ELR (cell line): ENCODE results near the gene IFNA5.

ENCODE experiments used
- DNase-seq: peaks from one replicate; pipeline ENCODE4 v3.0.0-alpha.2; 2015; ENCODE audit warnings: low read depth

IFNA5 gene

GRCh38 chr9:21305213-21305612, at the start of gene IFNA5:
Gene IFNA5, minus strand, starts transcription at chr9:21305313. Its CDS starts 57 bp downstream, at chr9:21305256.
- DNase-seq: no peak

DNA sequence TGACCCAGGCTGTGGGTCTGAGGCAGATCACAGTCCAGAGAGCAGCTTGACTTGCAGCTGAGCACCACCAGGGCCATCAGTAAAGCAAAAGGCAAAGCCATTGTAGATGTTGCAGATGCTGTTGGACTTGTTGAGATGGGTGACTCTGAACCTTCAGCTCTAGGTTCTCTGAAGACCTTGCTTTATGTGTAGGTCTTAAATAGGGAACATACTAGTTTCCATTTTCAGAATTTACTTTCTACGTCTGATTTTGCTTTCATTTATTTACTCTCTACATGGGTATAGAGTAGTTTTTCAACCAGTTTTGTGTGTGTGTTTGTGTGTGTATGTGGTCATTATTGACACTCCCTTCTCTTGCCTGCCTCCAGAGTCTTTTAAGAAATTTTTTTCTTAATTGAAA, 45.7 kb upstream of the IFNA5 start, which contains the start of gene IFNA6:
Gene IFNA6, minus strand, starts transcription at position 101 of the 400 bp plus-strand sequence. Its CDS starts 0 bp downstream, at position 101.
- DNase-seq: no peak

DNA sequence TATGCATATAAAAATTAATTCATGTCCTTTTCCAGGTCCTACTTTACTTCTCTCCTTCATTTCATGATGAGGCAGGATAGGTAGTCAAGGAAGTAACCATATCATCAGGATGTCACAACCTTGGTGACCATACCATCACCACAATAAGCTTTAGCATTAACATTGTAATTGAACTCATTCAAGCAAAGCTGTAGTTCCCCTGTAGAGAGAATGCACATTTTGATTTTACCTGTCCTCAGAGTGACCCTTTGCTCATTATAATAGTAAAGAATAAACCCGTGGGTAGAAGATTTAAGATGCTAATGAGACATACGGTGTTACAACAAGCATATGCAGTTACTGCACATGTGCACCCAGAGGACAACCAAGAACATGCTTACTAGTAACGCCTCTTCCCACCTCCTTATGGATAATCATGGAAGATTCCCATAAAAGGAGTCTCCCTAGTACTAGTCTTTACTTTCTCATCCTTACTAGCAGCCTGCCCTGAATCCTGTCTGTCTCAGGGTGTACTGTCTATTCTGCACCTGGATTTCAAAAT, 43.4 kb upstream of the IFNA5 start:
- DNase-seq: no peak

DNA sequence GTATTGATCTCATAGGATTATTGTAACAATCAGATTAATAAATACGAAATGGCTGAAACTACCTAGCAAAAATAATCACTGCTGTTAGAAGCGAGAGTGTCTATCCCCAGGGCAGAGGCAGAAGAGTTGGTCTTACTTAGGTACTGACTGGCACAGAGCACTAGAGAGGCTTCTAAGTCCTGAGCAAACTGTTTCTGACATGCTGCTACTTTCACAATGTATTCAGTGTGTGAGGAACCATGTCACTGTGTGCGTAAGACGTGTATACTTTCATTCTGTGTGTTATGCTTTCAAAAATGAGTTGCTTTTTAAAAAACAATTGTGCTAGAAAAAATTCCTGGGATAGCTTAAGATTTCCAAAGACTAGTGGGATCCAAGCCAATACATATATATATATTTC, 35.6 kb upstream of the IFNA5 start:
- DNase-seq: no peak

DNA sequence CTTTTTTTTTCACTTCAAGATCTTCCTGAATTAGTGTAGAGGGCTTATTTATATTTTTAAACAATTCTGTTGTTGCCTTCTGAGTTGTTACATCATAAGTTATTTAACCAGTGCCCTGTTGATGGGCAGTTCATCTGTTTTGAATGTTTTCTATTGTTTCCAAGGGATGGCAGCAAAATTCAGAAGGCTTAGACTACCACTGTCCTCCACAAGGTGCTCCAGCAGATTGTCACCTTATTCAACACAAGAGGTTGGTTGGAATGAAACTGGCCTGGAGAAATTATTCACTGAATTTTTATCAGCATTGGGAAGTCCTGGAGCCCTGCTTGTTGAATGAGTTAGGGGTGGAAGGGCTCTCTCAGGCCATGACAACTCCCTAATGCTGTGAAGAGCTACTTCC, 31.3 kb upstream of the IFNA5 start:
- DNase-seq: no peak

GRCh38 chr9:21334701-21335632, 29.9 kb upstream of the IFNA5 start, which contains the start of gene KLHL9:
Gene KLHL9, minus strand, starts transcription at chr9:21335404. Its CDS starts 545 bp downstream, at chr9:21334859.
- peak; percentile 93 for DNase-seq

DNA sequence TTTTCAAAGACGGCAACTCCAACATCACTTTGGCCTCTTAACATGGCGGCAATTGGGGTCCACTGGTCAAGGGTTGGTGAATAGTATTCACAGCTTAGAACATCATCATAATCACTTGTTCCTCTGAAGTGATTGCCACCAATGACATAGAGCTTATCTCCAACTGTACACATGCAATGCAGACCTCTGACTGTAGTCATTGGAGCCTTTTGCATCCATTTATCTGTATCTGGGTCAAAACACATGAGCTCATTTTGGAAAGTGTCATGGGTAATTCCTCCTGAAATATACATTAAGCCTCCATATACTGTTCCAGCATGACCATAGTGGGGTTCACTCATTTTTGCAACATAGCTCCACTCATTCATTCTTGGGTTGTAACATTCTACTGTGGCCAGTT, 28.1 kb upstream of the IFNA5 start:
- DNase-seq: no peak

DNA sequence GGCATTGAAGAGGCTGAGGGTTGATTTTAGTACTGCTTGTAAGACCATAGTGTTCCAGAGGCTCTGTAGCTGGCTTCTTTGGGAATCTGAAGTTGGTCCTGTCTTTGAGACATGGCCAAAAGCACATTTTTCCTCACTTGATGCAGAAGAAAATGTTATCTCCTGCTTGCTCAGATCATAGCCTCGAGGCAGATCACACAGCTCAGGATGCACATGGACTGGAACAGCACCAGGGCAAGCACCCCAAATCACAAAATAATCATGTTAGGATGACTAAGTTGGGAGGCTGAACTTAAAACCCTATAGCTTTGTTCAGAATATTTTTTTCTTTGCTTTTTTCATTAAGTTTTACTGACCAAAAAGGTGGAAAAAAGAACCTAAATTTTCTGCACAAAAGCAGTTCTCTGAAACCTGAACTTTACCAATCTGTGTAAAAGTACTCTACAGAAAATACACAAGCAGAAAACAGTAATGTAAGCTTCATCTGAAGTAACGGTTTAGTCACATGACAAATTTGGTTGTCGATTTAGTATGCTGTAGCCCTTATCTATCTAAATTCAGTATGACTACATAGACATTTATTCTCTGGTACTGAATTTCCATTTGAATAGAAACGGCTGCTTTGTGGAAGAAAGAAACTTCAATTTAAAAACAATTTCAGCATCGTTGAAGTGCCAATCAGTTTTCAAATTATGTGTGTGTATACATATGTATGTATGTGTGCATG, 26.7 kb upstream of the IFNA5 start:
- no peak for DNase-seq

DNA sequence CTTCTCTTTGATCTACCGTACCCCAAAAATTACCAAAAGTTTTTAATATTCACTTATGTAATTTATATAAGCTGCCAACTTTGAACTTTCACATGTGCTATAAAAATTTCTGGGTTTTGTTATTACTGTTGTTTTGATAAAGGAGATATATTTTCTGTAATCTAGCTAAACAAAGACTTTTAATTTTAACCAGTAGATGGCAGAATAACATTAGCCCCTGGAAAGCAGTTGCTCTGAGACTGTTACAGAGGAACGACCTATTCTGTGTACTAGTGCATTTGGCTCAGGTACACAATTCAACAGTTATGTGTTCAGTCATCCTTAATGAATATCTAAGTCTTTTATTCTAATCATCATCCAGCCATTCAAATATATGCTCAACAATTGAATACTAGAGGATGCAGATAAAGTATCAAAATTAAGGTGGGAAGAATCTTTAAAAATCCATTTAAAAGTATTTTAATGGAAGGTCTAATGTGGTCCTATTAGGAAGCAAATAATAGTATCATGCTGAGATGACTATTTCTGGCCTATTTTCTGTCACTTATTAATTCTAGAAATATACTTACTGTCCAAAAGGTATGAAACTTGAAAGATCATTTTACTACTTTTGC, 21.5 kb upstream of the IFNA5 start:
- peak; percentile 68 for DNase-seq

GRCh38 chr9:21324047-21324446, 18.9 kb upstream of the IFNA5 start:
- no peak for DNase-seq

GRCh38 chr9:21322911-21323461, 17.9 kb upstream of the IFNA5 start:
- DNase-seq: no peak

DNA sequence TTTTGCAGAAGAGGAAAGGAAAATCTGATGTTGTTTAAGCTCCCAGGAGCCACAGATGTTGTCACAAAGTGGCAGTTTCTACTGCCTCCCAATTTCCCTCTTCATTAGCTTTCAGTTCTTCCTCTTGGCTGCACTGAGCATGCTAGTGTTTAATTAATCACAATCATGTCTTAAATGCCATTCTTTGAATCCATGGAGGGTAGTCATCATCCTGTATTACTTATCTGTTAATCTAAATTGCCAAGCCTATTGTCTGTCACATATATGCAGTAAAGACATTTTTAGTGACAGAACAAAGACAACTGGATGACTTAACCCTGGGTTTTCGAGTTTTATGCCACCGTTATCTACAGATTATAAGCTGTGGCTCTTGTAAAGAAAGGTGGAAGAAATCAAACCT, 15.4 kb upstream of the IFNA5 start:
- DNase-seq: no peak

DNA sequence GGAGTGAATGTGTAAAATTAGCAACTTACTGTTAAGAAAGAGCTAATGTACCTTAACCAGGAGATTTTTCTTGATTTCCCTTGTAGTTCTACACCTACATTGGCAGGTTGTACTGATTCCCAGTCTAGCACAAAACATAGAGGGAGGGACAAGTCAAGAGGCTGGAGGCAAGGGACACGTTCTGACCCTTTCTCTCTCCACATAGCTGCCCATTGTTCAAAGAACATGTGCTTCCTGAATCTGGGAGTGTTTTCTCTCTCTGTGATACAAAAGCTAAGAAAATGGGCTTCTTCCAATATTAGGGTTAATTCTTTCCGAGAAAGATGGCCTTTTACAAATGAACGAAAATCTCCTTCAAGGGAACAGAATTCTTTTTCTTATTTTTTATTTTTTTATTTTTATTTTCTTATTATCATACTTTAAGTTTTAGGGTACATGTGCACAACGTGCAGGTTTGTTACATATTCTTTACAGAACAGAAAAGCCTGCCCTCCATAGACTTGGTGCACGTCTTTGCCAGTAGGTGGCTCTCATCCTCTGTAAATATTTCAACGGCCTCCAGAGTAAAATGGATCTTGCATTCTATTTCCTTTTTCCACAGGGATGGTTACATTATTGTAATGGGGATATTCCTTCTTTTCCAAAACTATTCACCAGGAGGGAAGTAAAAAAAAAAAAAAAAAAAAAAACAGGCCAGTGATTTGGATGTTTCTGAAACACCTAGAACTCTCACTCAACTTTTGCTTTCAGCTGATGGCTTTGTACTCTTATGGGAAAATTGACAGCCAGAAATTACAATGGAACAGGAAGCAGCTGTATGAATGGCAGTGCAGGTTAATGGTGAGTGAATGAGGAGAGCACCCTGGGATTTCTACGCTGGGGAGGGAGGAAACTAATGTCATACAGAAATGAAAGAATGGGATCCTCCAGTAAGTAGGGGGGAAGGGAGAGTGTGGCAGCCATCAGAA, 13.1 kb upstream of the IFNA5 start:
- peak; percentile 72 for DNase-seq

DNA sequence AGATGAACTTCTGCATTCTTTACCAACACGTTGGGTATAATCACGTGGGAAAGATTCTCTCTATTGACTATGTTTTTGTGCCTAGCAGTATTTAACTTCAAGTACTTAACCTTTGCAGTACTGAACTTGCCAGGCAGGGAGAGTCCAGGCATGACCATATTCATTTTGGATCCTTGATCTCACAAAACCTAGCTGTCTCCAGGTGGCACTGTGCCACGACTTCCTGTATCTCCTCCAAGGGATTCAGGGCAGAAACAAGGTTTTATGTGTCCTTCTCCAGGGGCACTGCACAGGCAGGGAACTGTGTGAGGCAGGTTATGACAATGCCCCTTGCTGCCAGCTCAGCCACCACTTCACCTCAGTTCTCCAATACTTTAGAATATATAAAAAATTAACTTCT, 11.7 kb upstream of the IFNA5 start:
- DNase-seq: no peak

DNA sequence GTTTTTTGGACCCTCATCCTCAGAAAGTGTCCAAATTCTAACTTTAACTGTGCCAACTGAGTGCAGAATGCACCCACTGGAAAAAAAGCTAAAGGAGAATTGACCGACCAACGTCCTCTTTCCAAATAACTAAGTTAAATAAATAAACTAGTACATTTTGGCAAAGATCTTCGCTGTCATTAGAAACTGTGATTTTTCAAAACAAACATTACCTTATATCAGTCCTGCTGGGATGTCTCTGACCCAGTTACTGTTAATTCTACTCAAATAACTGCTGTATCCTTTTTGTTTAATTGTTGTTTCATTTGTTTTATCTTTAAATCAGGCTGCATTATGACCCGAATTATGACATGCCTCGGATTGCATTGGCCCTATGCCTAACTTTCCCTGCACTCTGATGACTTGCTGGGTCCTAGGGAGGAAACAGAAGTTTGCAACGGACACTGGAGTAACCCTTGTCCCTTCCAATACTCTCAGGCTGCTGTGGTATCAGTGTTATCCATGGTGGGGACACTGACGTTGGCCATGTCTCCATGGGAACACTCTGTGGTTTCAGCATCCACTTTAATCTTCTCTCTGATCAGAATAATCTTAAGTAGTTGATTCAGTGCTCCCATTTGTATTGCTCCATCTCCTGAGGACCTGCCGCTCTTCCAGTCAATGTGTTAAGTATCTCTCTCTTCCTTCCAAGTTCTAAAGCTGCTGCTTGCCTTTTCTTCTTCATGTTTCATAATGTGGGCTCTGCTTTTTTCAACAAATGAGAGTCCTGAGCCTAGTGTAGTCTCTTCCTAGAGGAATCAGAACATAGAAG, 11.1 kb upstream of the IFNA5 start:
- DNase-seq: no peak

- no peak for DNase-seq
Measured at GRCh38 chr9:21314152-21314551, 9.0 kb upstream of the IFNA5 start.

GRCh38 chr9:21311889-21312288, 6.8 kb upstream of the IFNA5 start:
- no peak for DNase-seq

GRCh38 chr9:21295992-21296391, 9.1 kb downstream of the IFNA5 start:
- no peak for DNase-seq

DNA sequence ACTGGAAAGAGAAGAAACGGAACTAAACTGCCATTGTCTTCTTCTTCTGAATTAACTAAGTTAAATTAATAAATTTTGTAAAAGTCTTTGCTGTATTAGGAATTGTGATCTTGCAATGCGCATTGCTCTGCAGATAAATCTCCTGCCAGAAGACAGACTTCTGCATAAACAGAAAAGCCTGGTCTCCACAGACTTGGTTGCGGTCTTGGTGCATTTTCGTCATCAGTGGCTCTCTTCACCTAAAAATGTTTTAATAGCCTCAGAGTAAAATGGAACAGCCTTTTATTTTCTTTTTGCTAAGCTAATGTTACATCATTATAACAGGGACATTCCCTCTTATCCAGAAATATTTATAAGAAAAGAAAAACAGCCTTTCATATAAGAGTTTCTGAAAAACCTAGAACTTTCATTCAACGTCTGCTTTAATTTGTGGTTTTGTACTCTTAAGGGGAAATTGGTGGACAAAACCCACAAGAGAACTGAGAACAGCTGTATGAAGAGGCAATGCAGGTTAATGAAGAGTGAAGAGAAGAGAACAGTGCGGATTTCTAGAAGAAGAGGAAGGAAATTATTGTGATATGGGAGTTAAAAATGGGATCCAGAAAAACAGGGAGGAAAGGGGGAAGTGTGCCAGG, 10.1 kb downstream of the IFNA5 start:
- no peak for DNase-seq
